ENCODE results near the gene SPTLC3.

SPTLC3 gene

DNA sequence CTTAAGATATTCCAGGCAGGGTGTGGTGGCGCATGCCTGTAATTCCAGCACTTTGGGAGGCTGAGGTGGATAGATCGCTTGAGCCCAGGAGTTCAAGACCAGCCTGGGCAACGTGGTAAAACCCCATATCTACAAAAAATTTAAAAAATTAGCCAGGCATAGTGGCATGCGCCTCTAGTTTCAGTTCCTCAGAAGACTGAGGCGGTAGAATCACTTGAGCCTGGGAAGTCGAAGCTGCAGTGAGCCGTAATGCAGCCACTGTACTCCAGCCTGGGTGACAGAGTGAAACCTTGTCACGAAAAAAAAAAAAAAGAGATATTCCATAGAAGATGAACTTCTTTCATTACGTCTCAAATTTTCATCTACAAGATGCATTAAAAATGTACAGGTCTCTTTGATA is 165.6 kb downstream of the SPTLC3 start:
- no peak overlapping the region for H2AFZ ChIP-seq (ENCODE audit: low read depth, low read length)
- peak overlapping the region; percentile 5; the same call in 1 of the 2 replicates for H3K4me2 ChIP-seq (ENCODE audit: low read length)
- H3K4me1 ChIP-seq (ENCODE audit: low read length), result peaks cover 13% of the 10 kb centered on the region
- no peaks in the 10 kb centered on the region for H4K20me1 ChIP-seq (ENCODE audit: insufficient read depth, low read length)
- H3K9me3 ChIP-seq (ENCODE audit: insufficient read depth, low read length), result peaks cover 24% of the 10 kb centered on the region
- no peak overlapping the region for H3K9ac ChIP-seq (ENCODE audit: low read length)
- no peaks in the 10 kb centered on the region for H3K79me2 ChIP-seq (ENCODE audit: low read length)
- TF ChIP-seq CTCF (IDR thresholded peaks at IDR 0.05; ENCODE audit: low read depth, low read length), result no peak
- TF ChIP-seq EZH2phosphoT487 (IDR thresholded peaks at IDR 0.05; ENCODE audit: low read depth), result no peak
- H3K27ac ChIP-seq (ENCODE audit: low read length), result no peak overlapping the region
- H3K27me3 ChIP-seq (ENCODE audit: low read depth, low read length), result peaks cover 42% of the 10 kb centered on the region
- no peak overlapping the region for H3K4me3 ChIP-seq (ENCODE audit: low read length)
- H3K36me3 ChIP-seq (replicated peaks; ENCODE audit: low read depth, low read length), result peaks cover 17% of the 10 kb centered on the region

DNA sequence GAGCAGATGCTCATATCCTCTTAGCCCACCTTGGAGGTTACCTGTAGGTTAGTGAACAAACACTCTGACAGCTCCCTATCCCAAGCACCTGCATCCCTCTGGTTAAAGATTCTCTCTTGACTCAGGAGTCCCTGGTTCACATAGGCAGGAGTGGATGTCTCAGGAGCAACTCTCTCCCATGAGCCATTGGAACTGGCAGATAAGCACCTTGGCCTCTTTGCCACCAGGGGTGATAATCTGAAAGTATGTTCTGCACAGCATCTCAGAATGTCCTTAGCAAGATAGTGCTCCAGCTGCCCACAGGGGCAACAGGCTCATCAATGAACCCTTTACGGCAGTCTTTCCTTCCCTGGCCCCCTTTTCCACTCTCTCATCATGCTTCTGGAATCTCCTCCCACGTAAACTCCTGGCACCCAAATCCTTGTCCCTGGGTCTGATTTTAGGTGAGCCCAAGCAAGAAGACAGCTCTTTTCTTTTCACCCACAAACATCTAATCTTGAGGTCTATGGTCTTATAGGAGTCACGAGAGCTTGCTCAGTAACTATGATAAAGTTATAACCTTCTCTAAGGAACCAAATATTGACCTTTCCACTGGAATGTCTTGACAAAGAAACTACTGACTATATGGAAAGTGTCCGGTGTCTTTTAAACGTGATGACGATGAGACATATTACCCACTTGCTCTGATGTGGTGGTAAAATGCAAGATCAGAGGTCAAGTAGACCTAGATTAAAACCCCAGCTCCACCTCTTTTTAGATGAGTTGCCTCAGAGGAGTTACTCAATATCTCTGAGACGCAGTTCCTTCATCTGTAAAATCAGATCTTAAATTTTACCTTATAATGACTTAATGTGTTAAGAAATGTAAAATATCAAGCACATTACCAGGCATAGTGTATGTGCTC is 172.5 kb downstream of the SPTLC3 start:
- Histone ChIP-seq H3K9ac (ENCODE audit: low read length) (no peak overlapping the region), H4K20me1 (ENCODE audit: insufficient read depth, low read length) (no peaks in the 10 kb centered on the region), H3K4me3 (ENCODE audit: low read length) (no peak overlapping the region), H3K9me3 (ENCODE audit: insufficient read depth, low read length) (peaks cover 6% of the 10 kb centered on the region; the same call in 1 of the 2 replicates), H3K27ac (ENCODE audit: low read length) (no peak overlapping the region), H3K79me2 (ENCODE audit: low read length) (no peaks in the 10 kb centered on the region), H3K36me3 (replicated peaks; ENCODE audit: low read depth, low read length) (no peaks in the 10 kb centered on the region), H3K4me2 (ENCODE audit: low read length) (no peak overlapping the region), H3K27me3 (ENCODE audit: low read depth, low read length) (peaks cover 45% of the 10 kb centered on the region), H3K4me1 (ENCODE audit: low read length) (peaks cover 11% of the 10 kb centered on the region), H2AFZ (ENCODE audit: low read depth, low read length) (no peak overlapping the region)
- TF ChIP-seq CTCF (IDR thresholded peaks at IDR 0.05; ENCODE audit: low read depth, low read length) (no peak), EZH2phosphoT487 (IDR thresholded peaks at IDR 0.05; ENCODE audit: low read depth) (no peak)

DNA sequence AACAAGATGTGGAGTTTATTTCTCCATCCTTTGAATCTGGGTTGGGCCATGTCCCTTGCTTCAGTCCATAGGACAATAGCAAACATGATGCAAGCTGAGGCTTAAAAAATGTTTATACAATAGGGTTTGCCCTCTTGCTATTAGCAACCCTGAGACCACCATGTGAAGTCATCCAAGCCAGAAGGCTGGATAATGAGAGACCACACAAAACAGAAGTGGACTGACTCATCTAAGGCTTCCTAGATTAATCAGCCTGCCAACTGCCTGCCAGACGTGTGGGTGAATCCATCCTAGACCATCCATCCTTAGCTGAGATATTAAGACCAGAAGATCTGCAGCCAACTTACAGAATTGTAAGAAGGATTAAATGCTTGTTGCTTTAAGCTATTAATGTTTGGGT is 174.2 kb downstream of the SPTLC3 start:
- Histone ChIP-seq H3K27ac (ENCODE audit: low read length) (no peak overlapping the region), H4K20me1 (ENCODE audit: insufficient read depth, low read length) (no peaks in the 10 kb centered on the region), H2AFZ (ENCODE audit: low read depth, low read length) (no peak overlapping the region), H3K27me3 (ENCODE audit: low read depth, low read length) (peaks cover 38% of the 10 kb centered on the region), H3K79me2 (ENCODE audit: low read length) (no peaks in the 10 kb centered on the region), H3K9ac (ENCODE audit: low read length) (no peak overlapping the region), H3K4me2 (ENCODE audit: low read length) (peak overlapping the region; percentile 54), H3K9me3 (ENCODE audit: insufficient read depth, low read length) (peaks cover 13% of the 10 kb centered on the region), H3K36me3 (replicated peaks; ENCODE audit: low read depth, low read length) (no peaks in the 10 kb centered on the region), H3K4me3 (ENCODE audit: low read length) (peak overlapping the region; percentile 12; the same call in 1 of the 2 replicates), H3K4me1 (ENCODE audit: low read length) (peaks cover 11% of the 10 kb centered on the region)
- TF ChIP-seq EZH2phosphoT487 (IDR thresholded peaks at IDR 0.05; ENCODE audit: low read depth), result peak; percentile 72; the same call in 1 of the 2 replicates
- TF ChIP-seq CTCF (IDR thresholded peaks at IDR 0.05; ENCODE audit: low read depth, low read length), result no peak

DNA sequence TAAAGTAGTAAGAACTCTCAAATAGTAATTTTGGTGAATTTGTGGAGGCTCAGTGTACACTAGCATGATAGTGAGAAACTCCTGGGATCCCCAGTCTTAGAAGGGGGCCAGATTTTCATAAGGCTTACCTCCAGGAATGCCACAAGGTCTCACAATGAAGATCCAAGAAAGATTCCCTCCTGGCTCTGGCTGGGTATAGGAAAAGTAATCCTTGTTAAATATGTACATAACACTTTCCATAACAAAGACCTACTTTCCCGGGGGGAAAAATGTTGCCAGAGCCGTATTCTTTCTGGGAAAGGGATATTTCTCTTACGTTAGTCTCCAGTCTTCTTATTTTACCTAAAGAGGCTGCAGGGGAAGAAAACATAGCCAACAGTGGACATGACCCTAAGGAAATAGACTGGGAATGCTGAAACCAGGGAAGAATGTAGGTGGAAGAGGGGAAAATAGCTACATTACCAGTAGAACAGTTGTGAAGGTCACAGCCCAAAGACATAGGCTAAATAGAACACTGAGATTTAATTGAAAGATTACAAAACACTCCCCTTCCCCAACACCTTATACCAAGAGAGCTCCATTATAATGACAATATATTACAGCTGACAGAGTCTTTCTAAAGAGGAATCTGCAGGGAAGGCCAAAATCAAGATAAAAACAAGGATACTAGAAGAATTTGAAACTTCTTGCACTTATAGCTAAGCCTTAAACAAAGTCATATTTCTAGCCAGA is 177.4 kb downstream of the SPTLC3 start:
- no peak overlapping the region for H2AFZ ChIP-seq (ENCODE audit: low read depth, low read length)
- H3K27me3 ChIP-seq (ENCODE audit: low read depth, low read length), result peaks cover 30% of the 10 kb centered on the region
- no peaks in the 10 kb centered on the region for H4K20me1 ChIP-seq (ENCODE audit: insufficient read depth, low read length)
- H3K36me3 ChIP-seq (replicated peaks; ENCODE audit: low read depth, low read length), result no peaks in the 10 kb centered on the region
- H3K9me3 ChIP-seq (ENCODE audit: insufficient read depth, low read length), result peaks cover 11% of the 10 kb centered on the region
- H3K4me3 ChIP-seq (ENCODE audit: low read length), result no peak overlapping the region
- H3K79me2 ChIP-seq (ENCODE audit: low read length), result no peaks in the 10 kb centered on the region
- no peak overlapping the region for H3K27ac ChIP-seq (ENCODE audit: low read length)
- H3K4me1 ChIP-seq (ENCODE audit: low read length), result peaks cover 11% of the 10 kb centered on the region
- no peak overlapping the region for H3K9ac ChIP-seq (ENCODE audit: low read length)
- no peak overlapping the region for H3K4me2 ChIP-seq (ENCODE audit: low read length)
- TF ChIP-seq CTCF (IDR thresholded peaks at IDR 0.05; ENCODE audit: low read depth, low read length) (no peak), EZH2phosphoT487 (IDR thresholded peaks at IDR 0.05; ENCODE audit: low read depth) (no peak)

Measured in OCI-LY3 (cell line).